GM13976 (cell line): ENCODE measurements around the gene PTGES2.
A peak's percentile ranks its signal among the peaks of the same experiment; 100 is the strongest.

ENCODE experiments used
- DNase-seq: peaks from one replicate; pipeline ENCODE4 v3.0.0; 2012; ENCODE audit warnings: low spot score
- CTCF ChIP-seq: IDR thresholded peaks from 2 replicates; pipeline ENCODE4 v1.5.1; 2012; ENCODE audit warnings: borderline replicate concordance, mild to moderate bottlenecking; ENCODE audit not compliant: insufficient read depth; ENCODE audit errors: extremely low read depth, missing control alignments, control extremely low read depth
- in situ Hi-C: fragments of 300-500 bp; cut with MboI; formaldehyde crosslinking; loops from one replicate; pipeline ENCODE4 v1.12.0; 2022; ENCODE audit warnings: low sequenced_read_pairs, mixed read lengths, inconsistent platforms; ENCODE audit not compliant: unreplicated experiment

Gene PTGES2

GRCh38 chr9:128121466-128121810 is 6.1 kb downstream of the PTGES2 start:
- in situ Hi-C loops: no loop called here
- no peak for TF ChIP-seq CTCF
- no peak for DNase-seq

- no peak for TF ChIP-seq CTCF
- DNase-seq: no peak
- in situ Hi-C loops: no loop called here
These were observed 6.6 kb downstream of the PTGES2 start for GRCh38 chr9:128120741-128121465.

GRCh38 chr9:128120061-128120740 is 7.3 kb downstream of the PTGES2 start:
- TF ChIP-seq CTCF: no peak
- in situ Hi-C loops: no loop called here
- DNase-seq: no peak

- TF ChIP-seq CTCF: no peak
- no peak for DNase-seq
- in situ Hi-C loops: no loop called here
These were observed 8.4 kb downstream of the PTGES2 start for GRCh38 chr9:128118971-128119665.

- no peak for TF ChIP-seq CTCF
- DNase-seq: no peak
- in situ Hi-C loops: no loop called here
These were observed 9.1 kb downstream of the PTGES2 start for GRCh38 chr9:128118472-128118857.

GRCh38 chr9:128117613-128118471 is 9.7 kb downstream of the PTGES2 start:
- in situ Hi-C loops: no loop called here
- DNase-seq: peak; percentile 93
- peak; percentile 100 for TF ChIP-seq CTCF
